SK-N-SH (cell line): ENCODE results near the gene DRD4. TPM values are rescaled to one million over a fixed set of nuclear protein-coding genes. Genes with fewer than 3 reads are reported as not detected.

Experiments used
- CTCF ChIA-PET: fragments of 300-600, 350-600 bp; formaldehyde crosslinking; extraction: SDS; loops from one replicate; lab custom pipeline; 2021; lab: Yijun Ruan, JAX
- POLR2A ChIA-PET: fragments of 350-600 bp; sonication (Branson Sonifier 250); formaldehyde crosslinking; extraction: SDS; loops from one replicate; lab custom pipeline; 2020; ENCODE audit warnings: antibody characterized with exemption, inconsistent platforms; lab: Yijun Ruan, JAX
- DNase-seq: peaks from one replicate; pipeline ENCODE4 v3.0.0; 2012
- H2AFZ ChIP-seq: fragments of 200-600 bp; sonication (generic); 2 replicates; pipeline ENCODE4 v1.8.1; 2016; ENCODE audit warnings: antibody characterized with exemption, mild to moderate bottlenecking, low read depth
- H3F3A ChIP-seq: fragments of 200-600 bp; sonication (generic); replicated peaks from 2 replicates; pipeline ENCODE3; 2016; ENCODE audit warnings: antibody characterized with exemption, mild to moderate bottlenecking; ENCODE audit not compliant: insufficient read depth
- H3K27ac ChIP-seq, 2 experiments: fragments of 200-500 bp in 1 of 2; fragments of 200-600 bp in 1 of 2; sonication (Bioruptor generic) in 1 of 2; sonication (generic), shearing (Covaris generic) in 1 of 2; 2 replicates each; pipeline versions ENCODE4 v1.5.1 to v1.6.1; 2014 to 2016; ENCODE audit warnings: low read depth in 2 of 2, inconsistent platforms in 1 of 2, low read length in 1 of 2, mild to moderate bottlenecking in 1 of 2, mixed read lengths in 1 of 2
- H3K27me3 ChIP-seq: fragments of 200-600 bp; sonication (generic), shearing (Covaris generic); 2 replicates; pipeline ENCODE4 v1.6.1; 2016; ENCODE audit warnings: mixed run types; ENCODE audit not compliant: insufficient read depth
- H3K36me3 ChIP-seq, 2 experiments: fragments of 200-500 bp in 1 of 2; fragments of 200-600 bp in 1 of 2; sonication (Bioruptor generic) in 1 of 2; sonication (generic) in 1 of 2; replicated peaks in 1 of 2; 2 replicates each; pipeline versions ENCODE3 to v1.5.1; 2014 to 2016; ENCODE audit warnings: low read length in 1 of 2, mild to moderate bottlenecking in 1 of 2; ENCODE audit not compliant: insufficient read depth in 2 of 2, control insufficient read depth in 1 of 2
- H3K4me1 ChIP-seq, 2 experiments: fragments of 200-500 bp in 1 of 2; fragments of 200-600 bp in 1 of 2; sonication (Bioruptor generic) in 1 of 2; sonication (generic), shearing (Covaris generic) in 1 of 2; 2 replicates each; pipeline versions ENCODE4 v1.5.1 to v1.6.1; 2014 to 2016; ENCODE audit warnings: low read depth in 1 of 2, low read length in 1 of 2, mixed run types in 1 of 2; ENCODE audit not compliant: insufficient read depth in 2 of 2, control insufficient read depth in 1 of 2
- H3K4me2 ChIP-seq: fragments of 200-600 bp; sonication (generic), shearing (Covaris generic); 2 replicates; pipeline ENCODE4 v1.6.1; 2017; ENCODE audit warnings: mixed run types
- H3K4me3 ChIP-seq, 2 experiments: fragments of 200-500 bp in 1 of 2; fragments of 200-600 bp in 1 of 2; sonication (Bioruptor generic) in 1 of 2; sonication (generic), shearing (Covaris generic) in 1 of 2; 2 replicates each; pipeline versions ENCODE4 v1.5.1 to v1.8.1; 2014 to 2016; ENCODE audit warnings: low read depth in 2 of 2, inconsistent platforms in 1 of 2, low read length in 1 of 2, mild to moderate bottlenecking in 1 of 2, mixed read lengths in 1 of 2, moderate library complexity in 1 of 2
- H3K79me2 ChIP-seq: fragments of 200-600 bp; sonication (generic); 2 replicates; pipeline ENCODE4 v1.8.1; 2017; ENCODE audit warnings: mild to moderate bottlenecking; ENCODE audit not compliant: insufficient read depth
- H3K9ac ChIP-seq: fragments of 200-600 bp; sonication (generic); 2 replicates; pipeline ENCODE4 v1.6.1; 2017; ENCODE audit warnings: mixed run types
- H3K9me2 ChIP-seq: fragments of 200-600 bp; sonication (generic); 2 replicates; pipeline ENCODE4 v1.6.1; 2017; ENCODE audit warnings: mixed run types
- H3K9me3 ChIP-seq: fragments of 200-600 bp; sonication (generic); 2 replicates; pipeline ENCODE4 v1.6.1; 2017; ENCODE audit warnings: mixed run types, mild to moderate bottlenecking, moderate library complexity
- H4K20me1 ChIP-seq: fragments of 200-600 bp; sonication (generic); 2 replicates; pipeline ENCODE4 v1.6.1; 2017; ENCODE audit warnings: mild to moderate bottlenecking, mixed run types; ENCODE audit not compliant: insufficient read depth
- FOSL2 ChIP-seq: IDR thresholded peaks from 2 replicates; pipeline ENCODE4 v1.4.0; 2012; ENCODE audit warnings: low read depth, mild to moderate bottlenecking, moderate library complexity, borderline replicate concordance
- FOXM1 ChIP-seq: IDR thresholded peaks from 2 replicates; pipeline ENCODE4 v1.4.0; 2012; ENCODE audit warnings: low read depth, mild to moderate bottlenecking
- GABPA ChIP-seq: IDR thresholded peaks from 2 replicates; pipeline ENCODE4 v1.4.0; 2012; ENCODE audit warnings: low read depth, mild to moderate bottlenecking
- NRF1 ChIP-seq: IDR thresholded peaks from 2 replicates; pipeline ENCODE4 v1.6.1; 2012; ENCODE audit warnings: low read depth, mild to moderate bottlenecking, low read length
- PBX3 ChIP-seq: IDR thresholded peaks from 2 replicates; pipeline ENCODE4; 2012
- RCOR1 ChIP-seq: fragments of 150-350 bp; IDR thresholded peaks from 2 replicates; pipeline ENCODE4 v1.6.1; 2017; ENCODE audit warnings: antibody characterized with exemption, low read length
- REST ChIP-seq: IDR thresholded peaks from 2 replicates; pipeline ENCODE4 v1.6.1; 2012; ENCODE audit warnings: mild to moderate bottlenecking, low read depth, low read length, moderate library complexity
- RXRA ChIP-seq: IDR thresholded peaks from 2 replicates; pipeline ENCODE4 v1.4.0; 2012; ENCODE audit warnings: low read depth, mild to moderate bottlenecking, borderline replicate concordance
- TCF12 ChIP-seq: IDR thresholded peaks from 2 replicates; pipeline ENCODE4 v1.4.0; 2012
- USF2 ChIP-seq: fragments of 150-350 bp; IDR thresholded peaks from 2 replicates; pipeline ENCODE4 v1.6.1; 2017; ENCODE audit warnings: antibody characterized with exemption, low read length, low read depth, borderline replicate concordance
- YY1 ChIP-seq: IDR thresholded peaks from 2 replicates; pipeline ENCODE4 v1.4.0; 2012; ENCODE audit warnings: low read depth, mild to moderate bottlenecking
- WGBS: methylation state at CpG from one replicate; pipeline ENCODE4 v1.1.6; 2017; ENCODE audit warnings: low lambda C conversion rate; 5-methylcytosine and 5-hydroxymethylcytosine counted together
- polyA plus RNA-seq, 3 experiments: library from polyadenylated mRNA; depleted of rRNA; stranded (reverse); fragments of >200 nt; gene quantifications; 2 replicates each; pipeline ENCODE4 v1.2.3, GENCODE V29; 2012

DRD4 gene
- polyA plus RNA-seq, 1 of the 3 experiments (the other 2 are of a cell fraction) = not detected

DNA sequence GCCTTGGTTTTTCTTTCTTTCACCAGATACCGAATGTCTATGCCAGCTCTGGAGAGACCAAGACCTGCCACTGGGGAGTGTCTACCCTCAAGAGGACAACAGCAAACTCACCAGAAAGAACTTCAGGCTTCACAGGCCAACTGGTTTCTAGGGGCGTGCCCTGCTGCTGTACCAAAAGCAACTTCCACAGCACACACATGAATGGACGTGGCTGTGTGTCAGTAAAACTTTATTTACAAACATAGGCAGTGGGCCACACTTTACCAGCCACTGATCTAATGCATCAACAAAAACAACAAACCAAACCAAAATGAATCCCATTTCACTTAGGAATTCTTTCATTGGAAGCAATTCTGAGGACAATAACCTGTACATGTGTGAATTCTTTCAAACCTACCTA lies 41.2 kb downstream of the DRD4 start (continued):
- no peak for TF ChIP-seq USF2
- TF ChIP-seq TCF12 = no peak
- TF ChIP-seq FOXM1 = no peak

DNA sequence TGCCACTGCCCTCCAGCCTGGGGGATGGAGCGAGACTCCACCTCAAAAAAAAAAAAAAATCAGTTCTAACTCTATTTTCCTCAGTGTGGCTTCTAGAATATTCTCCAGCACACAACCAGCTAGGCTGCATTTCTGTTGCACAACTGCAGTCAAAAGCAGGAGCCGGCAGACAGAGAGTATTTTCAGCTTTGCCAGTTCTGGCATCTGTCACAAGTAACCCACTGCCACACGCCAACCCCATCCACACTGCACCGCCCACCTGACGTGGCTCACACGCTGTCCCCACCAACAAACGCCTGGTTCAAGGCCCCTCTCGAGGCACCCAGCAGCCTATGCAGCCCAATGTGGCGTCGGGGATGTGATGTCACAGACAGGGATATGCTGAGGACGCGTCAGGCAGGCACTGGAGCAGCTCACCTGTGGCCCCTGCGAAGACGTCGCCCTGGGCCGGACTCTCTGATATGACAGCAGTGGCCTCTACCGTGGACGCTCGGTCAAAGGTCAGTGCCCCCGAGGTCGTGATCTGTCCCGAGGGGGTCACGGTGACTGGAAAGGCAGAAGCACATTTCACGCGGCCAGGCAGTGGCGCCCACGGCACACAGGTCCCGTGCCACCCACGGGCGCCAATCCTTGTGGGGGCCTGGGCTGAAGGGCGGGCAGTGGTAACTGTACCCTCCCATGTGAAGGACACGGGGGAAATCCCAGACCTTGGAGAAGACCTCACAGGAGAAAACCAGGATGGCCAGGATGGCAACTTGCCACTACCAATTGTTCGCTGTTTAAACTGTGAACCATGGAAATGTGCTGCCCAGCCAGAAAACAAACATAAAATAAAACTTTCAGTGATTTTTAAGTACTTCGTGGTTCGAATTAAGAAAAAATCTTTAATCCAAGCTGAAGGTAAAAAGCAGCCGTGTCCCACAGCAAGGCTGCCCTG lies 42.5 kb downstream of the DRD4 start:
- peaks cover 0 to 12% of the 10 kb centered on the region in 2 experiments; a peak in 1 of 4 replicates for H3K4me1 ChIP-seq
- H3K9me2 ChIP-seq = no peaks in the 10 kb centered on the region
- H3K36me3 ChIP-seq = peaks cover 21 to 39% of the 10 kb centered on the region in 2 experiments
- no peaks in the 10 kb centered on the region for H4K20me1 ChIP-seq
- ChIA-PET POLR2A (no interaction called here), CTCF (interaction anchor here (1.0 to 1.3 kb wide), 3 partner anchors 42 to 44 kb away, joined by 3 to 5 read pairs (median 3); no protein-coding TSS in a partner anchor)
- H3F3A ChIP-seq = no peaks in the 10 kb centered on the region
- H3K9ac ChIP-seq = no peak overlapping the region
- 96% methylated on average over 32 of the region's 36 CpGs for WGBS
- H3K9me3 ChIP-seq = no peaks in the 10 kb centered on the region
- TF ChIP-seq NRF1 (no peak), YY1 (no peak), FOXM1 (no peak), RCOR1 (no peak), RXRA (no peak), FOSL2 (no peak), REST (no peak), GABPA (no peak), PBX3 (no peak)
- no peak overlapping the region for H3K27ac ChIP-seq
- no peak overlapping the region for H2AFZ ChIP-seq
- no peak overlapping the region for H3K4me3 ChIP-seq
- H3K4me2 ChIP-seq = no peak overlapping the region
- DNase-seq = no peak
- H3K79me2 ChIP-seq = no peaks in the 10 kb centered on the region
- no peaks in the 10 kb centered on the region for H3K27me3 ChIP-seq
